Activated gamma-delta T cell treated with Interleukin-2 at 50 U/mL for 16 hours (primary cell): ENCODE measurements around the gene VTN.

Experiments
- DNase-seq: peaks from one replicate; pipeline ENCODE4 v3.0.0-alpha.2; 2020

Gene VTN

DNA sequence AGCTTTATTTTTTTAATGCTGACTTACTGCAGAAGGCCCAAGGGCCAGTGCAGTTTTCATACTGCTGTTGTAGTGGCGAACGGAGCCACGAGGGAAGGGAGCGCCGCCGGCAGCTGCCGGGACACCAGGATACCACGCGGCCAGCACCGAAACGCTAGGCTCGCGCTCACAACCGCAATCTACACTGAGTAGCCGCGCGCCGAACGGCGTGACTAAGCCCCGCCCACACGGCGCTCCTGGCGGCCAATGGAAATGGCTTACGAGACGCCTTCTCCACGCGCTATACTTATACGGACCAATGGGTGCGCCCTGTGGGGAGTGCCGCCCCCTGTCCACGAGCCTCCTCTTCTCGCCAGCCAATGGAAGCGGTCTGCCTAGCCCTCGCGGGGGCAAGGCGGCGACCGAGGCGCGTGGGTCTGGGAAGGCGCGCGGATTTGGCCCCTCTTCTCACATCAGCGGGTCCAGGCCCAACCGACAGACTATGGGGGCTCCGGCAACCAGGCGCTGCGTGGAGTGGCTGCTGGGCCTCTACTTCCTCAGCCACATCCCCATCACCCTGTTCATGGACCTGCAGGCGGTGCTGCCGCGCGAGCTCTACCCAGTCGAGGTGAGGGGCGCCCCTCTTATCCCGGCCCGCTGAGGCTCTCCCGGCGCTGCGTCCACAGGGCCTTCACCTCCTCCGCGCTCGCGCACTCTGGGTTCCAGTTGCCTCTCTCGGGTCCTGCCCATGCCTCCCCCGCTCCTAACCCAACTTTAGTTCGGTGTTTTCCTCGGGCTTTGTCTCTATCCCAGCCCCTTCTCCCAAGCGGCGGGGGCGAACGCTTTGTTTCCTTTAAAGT, 51.1 kb downstream of the VTN start, which contains the start of gene TMEM97:
Gene TMEM97, plus strand, starts transcription at position 442 of the 839 bp plus-strand sequence. Its CDS starts 40 bp downstream, at position 482.
- peak; percentile 91 for DNase-seq

DNA sequence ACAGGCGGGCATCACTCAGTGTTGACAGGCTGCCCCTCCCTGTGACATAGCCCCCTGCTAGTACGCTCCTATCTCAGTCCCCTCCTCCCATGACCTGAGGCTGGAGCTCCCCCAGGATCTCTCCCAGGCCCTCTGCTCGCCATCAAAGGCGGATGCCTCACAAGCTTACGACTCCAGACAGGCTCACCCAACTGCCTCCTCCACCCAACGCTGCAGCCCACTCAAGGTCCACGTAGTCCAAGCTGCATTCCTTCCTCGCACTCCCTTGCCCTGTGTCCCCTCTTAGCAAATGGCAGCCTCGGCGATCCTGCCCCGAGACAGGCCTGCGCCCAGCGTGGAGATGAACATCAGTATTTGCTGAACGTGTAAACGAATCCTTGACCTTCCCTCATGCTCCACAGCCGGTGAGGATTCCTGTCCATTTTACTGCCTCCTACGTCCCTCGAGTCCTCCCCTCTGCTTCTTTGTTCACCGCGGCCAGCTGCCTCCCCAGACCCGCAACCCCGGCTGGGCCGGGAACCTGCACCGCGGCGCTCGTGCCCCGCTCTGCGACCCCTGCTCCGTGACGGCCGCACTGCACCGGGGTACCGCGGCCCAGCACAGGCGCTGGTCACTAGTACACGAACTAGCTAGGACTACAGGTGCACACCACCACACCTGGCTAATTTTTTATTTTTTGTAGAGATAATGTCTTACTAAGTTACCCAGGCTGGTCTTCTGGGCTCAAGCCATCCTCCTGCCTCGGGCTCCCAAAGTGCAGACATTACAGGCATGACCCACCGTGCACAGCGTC, 51.9 kb downstream of the VTN start:
- DNase-seq = no peak
